OCI-LY3 (cell line): Measurements from ENCODE around the gene PCSK2.

Experiments used
- CTCF ChIP-seq: fragments of 200-600, 300-600 bp; sonication (generic); IDR thresholded peaks from 2 replicates; pipeline ENCODE4 v1.5.1; 2014; ENCODE audit warnings: antibody characterized with exemption, low read length, low read depth
- EZH2phosphoT487 ChIP-seq: fragments of 200-600 bp; shearing (Covaris generic); IDR thresholded peaks from 2 replicates; pipeline ENCODE4 v1.6.1; 2018; ENCODE audit warnings: antibody characterized with exemption, mixed run types, low read depth

GRCh38 chr20:17448071-17448470 is 221.2 kb downstream of the PCSK2 start:
- TF ChIP-seq CTCF: no peak
- no peak for TF ChIP-seq EZH2phosphoT487
